Adrenal gland (tissue), 5 donors: ENCODE data around the gene OR1F1.

ENCODE experiments used
- CTCF ChIP-seq, 6 experiments: fragments of 450-650 bp in 4 of 6; fragments of 200-600 bp in 2 of 6; sonication (generic) in 1 of 6; IDR thresholded peaks; 1 replicate in 5 of 6; 2 replicates in 1 of 6; pipeline versions ENCODE4 v1.5.1 to v1.8.0; 2016 to 2021; ENCODE audit warnings: antibody characterized with exemption in 6 of 6, mild to moderate bottlenecking in 2 of 6, moderate library complexity in 1 of 6
- POLR2A ChIP-seq, 2 donors: fragments of 450-650 bp; IDR thresholded peaks; one replicate each; pipeline ENCODE4 v1.6.1; 2017; ENCODE audit warnings: antibody characterized with exemption in 2 of 2, mild to moderate bottlenecking in 2 of 2, moderate library complexity in 1 of 2
- donor health status: DM: no; HTN: no; CAD: no.

- TF ChIP-seq CTCF (IDR thresholded peaks at IDR 0.05) (no peak), POLR2A (IDR thresholded peaks at IDR 0.05) (no peak)
Measured at GRCh38 chr16:3143189-3143588, 44.8 kb upstream of the OR1F1 start.
